K562 (cell line): ENCODE data around the gene HGS. TPM values are rescaled to one million over a fixed set of nuclear protein-coding genes. Genes with fewer than 3 reads are reported as not detected.

Experiments used
- ATAC-seq: fragments of 200-7000 bp; cut with Tn5 transposase; 3 replicates; pipeline ENCODE4 v1.9.1; 2020; ENCODE audit warnings: moderate library complexity
- BruUV-seq: library from RNA; stranded (reverse); fragments of 400-500 nt; replicated peaks from 2 replicates; lab custom pipeline; 2021; lab: Mats Ljungman, UMichigan
- CTCF ChIA-PET: fragments of 300-600 bp; formaldehyde crosslinking; extraction: SDS; loops from one replicate; lab custom pipeline; 2021; ENCODE audit warnings: low intra/inter-chr PET ratio; lab: Yijun Ruan, JAX
- POLR2A ChIA-PET: fragments of 300-600, 350-650 bp; sonication (Branson Sonifier 250); formaldehyde crosslinking; extraction: SDS; loops from one replicate; lab custom pipeline; 2021; ENCODE audit warnings: antibody characterized with exemption, inconsistent platforms; lab: Yijun Ruan, JAX
- DNase-seq, 4 experiments: peaks; one replicate each; pipeline versions ENCODE4 v3.0.0 to v3.0.0-alpha.2; 2011 to 2018; ENCODE audit warnings: low spot score in 3 of 4, mixed read lengths in 3 of 4; ENCODE audit errors: extremely low read depth in 1 of 4
- FAIRE-seq: peaks from 2 replicates; lab custom pipeline; 2011; peaks lifted over from hg19 to GRCh38; lab: Jason Lieb, UNC
- H2AFZ ChIP-seq: 2 replicates; pipeline ENCODE4 v1.6.0; 2011; ENCODE audit warnings: low read depth, low read length, control low read depth, inconsistent platforms
- H3K27ac ChIP-seq: fragments of 200-600 bp; 3 replicates; pipeline ENCODE4 v1.8.0; 2011; ENCODE audit warnings: low read depth, mild to moderate bottlenecking, control low read depth, inconsistent platforms, low read length, moderate library complexity, mixed read lengths; ENCODE audit errors: extremely low read depth
- H3K27me3 ChIP-seq, 2 experiments: fragments of 300-600 bp in 1 of 2; 2 replicates in 1 of 2; 3 replicates in 1 of 2; pipeline versions ENCODE4 v1.6.0 to v1.8.0; 2011; ENCODE audit warnings: inconsistent platforms in 2 of 2, low read length in 2 of 2, mild to moderate bottlenecking in 1 of 2, mixed read lengths in 1 of 2, moderate library complexity in 1 of 2; ENCODE audit not compliant: control insufficient read depth in 2 of 2, insufficient read depth in 2 of 2
- H3K36me3 ChIP-seq: fragments of 300-600 bp; 3 replicates; pipeline ENCODE4 v1.8.0; 2011; ENCODE audit warnings: mild to moderate bottlenecking, low read length, inconsistent platforms; ENCODE audit not compliant: control insufficient read depth, insufficient read depth
- H3K4me1 ChIP-seq, 2 experiments: fragments of 200-600 bp in 1 of 2; replicated peaks in 1 of 2; 2 replicates in 1 of 2; 3 replicates in 1 of 2; pipeline versions ENCODE4 v1.5.1 to v1.8.0; 2011; ENCODE audit warnings: inconsistent platforms in 2 of 2, low read length in 2 of 2, mild to moderate bottlenecking in 1 of 2, mixed read lengths in 1 of 2, moderate library complexity in 1 of 2; ENCODE audit not compliant: control insufficient read depth in 2 of 2, insufficient read depth in 2 of 2
- H3K4me2 ChIP-seq: 2 replicates; pipeline ENCODE4 v1.6.1; 2011; ENCODE audit warnings: low read length, control low read depth, inconsistent platforms, mixed read lengths; ENCODE audit not compliant: insufficient read depth
- H3K4me3 ChIP-seq: fragments of 200-600 bp; sonication (generic), shearing (Covaris generic); 2 replicates; pipeline ENCODE4 v1.5.1; 2016; ENCODE audit warnings: control low read depth, inconsistent platforms
- H3K79me2 ChIP-seq: fragments of 200-600 bp; 3 replicates; pipeline ENCODE4 v1.8.0; 2011; ENCODE audit warnings: low read length, inconsistent platforms; ENCODE audit not compliant: control insufficient read depth, insufficient read depth
- H3K9ac ChIP-seq, 2 experiments: 2 replicates each; pipeline versions ENCODE4 v1.6.0 to v1.6.1; 2011; ENCODE audit warnings: low read depth in 2 of 2, low read length in 2 of 2, control low read depth in 1 of 2, inconsistent platforms in 1 of 2, mild to moderate bottlenecking in 1 of 2, mixed read lengths in 1 of 2; ENCODE audit not compliant: insufficient read depth in 1 of 2
- H3K9me1 ChIP-seq: one replicate; pipeline ENCODE4 v1.6.0; 2011; ENCODE audit warnings: inconsistent platforms, mild to moderate bottlenecking, low read length, moderate library complexity; ENCODE audit not compliant: control insufficient read depth, insufficient read depth
- H3K9me3 ChIP-seq: replicated peaks from 2 replicates; pipeline ENCODE4 v1.5.1; 2011; ENCODE audit warnings: low read depth, low read length, inconsistent platforms; ENCODE audit not compliant: control insufficient read depth, insufficient read depth
- H4K20me1 ChIP-seq: replicated peaks from 2 replicates; pipeline ENCODE4 v1.6.1; 2011; ENCODE audit warnings: low read length, inconsistent platforms, mixed read lengths; ENCODE audit not compliant: control insufficient read depth, insufficient read depth
- GTF2F1 ChIP-seq: IDR thresholded peaks from 2 replicates; pipeline ENCODE4 v1.6.1; 2011; ENCODE audit warnings: low read depth, low read length, improper control_type of control experiment
- MAFK ChIP-seq: IDR thresholded peaks from 2 replicates; pipeline ENCODE4 v1.6.1; 2011; ENCODE audit warnings: low read length, improper control_type of control experiment
- MTA3 ChIP-seq: fragments of 450-650 bp; formaldehyde crosslinking; IDR thresholded peaks from 2 replicates; pipeline ENCODE4 v1.6.1; 2017; ENCODE audit warnings: mild to moderate bottlenecking, borderline replicate concordance
- NR2C2 ChIP-seq, 2 experiments: fragments of 200-800 bp in 1 of 2; sonication (Bioruptor generic) in 1 of 2; sonication (generic) in 1 of 2; formaldehyde crosslinking in 1 of 2; IDR thresholded peaks; 2 replicates each; pipeline versions ENCODE4 v1.6.1 to v1.8.0; 2016 to 2022; ENCODE audit warnings: mild to moderate bottlenecking in 1 of 2, missing compliant biosample characterization in 1 of 2, missing genetic modification characterization in 1 of 2, missing genetic modification reagents in 1 of 2
- RCOR1 ChIP-seq, 2 experiments: IDR thresholded peaks; 2 replicates each; pipeline ENCODE4 v1.6.1; 2012; ENCODE audit warnings: low read depth in 2 of 2, low read length in 2 of 2, borderline replicate concordance in 1 of 2, improper control_type of control experiment in 1 of 2
- SMC3 ChIP-seq: conservative IDR thresholded peaks from 2 replicates; pipeline ENCODE4 v1.6.1; 2011; ENCODE audit warnings: low read depth, low read length, improper control_type of control experiment; ENCODE audit not compliant: insufficient read depth
- SREBF2 ChIP-seq: sonication (generic); formaldehyde crosslinking; IDR thresholded peaks from 2 replicates; pipeline ENCODE4 v1.4.0; 2020; ENCODE audit warnings: mild to moderate bottlenecking, missing genetic modification reagents
- ZBTB49 ChIP-seq: sonication (generic); formaldehyde crosslinking; IDR thresholded peaks from 2 replicates; pipeline ENCODE4 v1.8.0; 2022; ENCODE audit warnings: missing genetic modification reagents, mild to moderate bottlenecking, borderline replicate concordance
- ZNF184 ChIP-seq: sonication (generic); formaldehyde crosslinking; IDR thresholded peaks from 2 replicates; pipeline ENCODE4 v1.5.0; 2020; ENCODE audit warnings: missing genetic modification reagents
- ZNF311 ChIP-seq: fragments of 250-450 bp; sonication (Bioruptor Pico); IDR thresholded peaks from 2 replicates; pipeline ENCODE4 v1.4.0; 2020; ENCODE audit warnings: mild to moderate bottlenecking, moderate library complexity
- ZNF76 ChIP-seq: fragments of 250-450 bp; sonication (Bioruptor Pico); IDR thresholded peaks from 2 replicates; pipeline ENCODE4 v1.4.0; 2020; ENCODE audit warnings: mild to moderate bottlenecking, moderate library complexity, borderline replicate concordance
- WGBS: fragments of 100-300 bp; shearing (Covaris generic); methylation state at CpG from one replicate; pipeline ENCODE4 v1.1.6; 2016; ENCODE audit warnings: low coverage, mixed read lengths; ENCODE audit not compliant: insufficient coverage; ENCODE audit errors: missing lambda C conversion rate; 5-methylcytosine and 5-hydroxymethylcytosine counted together
- in situ Hi-C: fragments of 300-500 bp; cut with MboI; formaldehyde crosslinking; loops from 4 replicates; pipeline ENCODE4 v1.15.0; 2018; ENCODE audit warnings: inconsistent platforms, mixed read lengths
- intact Hi-C: fragments of 100-400 bp; cut with micrococcal nuclease; formaldehyde crosslinking; loops from 2 replicates; pipeline ENCODE4 v1.14.2; 2022
- polyA plus RNA-seq, 8 experiments: library from polyadenylated mRNA; depleted of rRNA in 4 of 8; stranded (reverse) in 5 of 8; unstranded in 3 of 8; fragments of >200 nt; fragmentation: Nextera tagmentation in 2 of 8; fragmentation: Illumina TruSeq in 1 of 8; extraction: Ambion mirVana in 2 of 8; extraction: Trizol in 1 of 8; gene quantifications; 2 replicates each; pipeline versions ENCODE4 v1.2.1 to v1.2.3, GENCODE V29; 2011 to 2014; ENCODE audit warnings: inconsistent platforms in 1 of 8, missing spikeins in 1 of 8
- total RNA-seq, 7 experiments: library from RNA; depleted of rRNA in 6 of 7; stranded (reverse); fragments of >200 nt in 6 of 7; fragmentation: Illumina TruSeq in 2 of 7; extraction: Trizol in 2 of 7; gene quantifications; 2 replicates each; pipeline versions ENCODE4 v1.2.1 to v1.2.3, GENCODE V29; 2011 to 2021; ENCODE audit warnings: low replicate concordance in 1 of 7
- TF ChIP-seq, protein P1 (sequence below): fragments of 250-450 bp; sonication (Bioruptor Pico); IDR thresholded peaks from 2 replicates; pipeline ENCODE4 v1.5.0; 2022; ENCODE audit warnings: mild to moderate bottlenecking

HGS gene
- total and polyA plus RNA-seq, 9 of the 15 experiments (the other 6 are each of a cell fraction or from before 2014, with no cell fraction given), result 3.9 to 176 (median 77.1) TPM

GRCh38 chr17:81733507-81734404, 49.9 kb downstream of the HGS start (continued):
- TF ChIP-seq ZNF184 (CRISPR knock-in tag) (no peak), RCOR1 (IDR thresholded peaks at IDR 0.05; ENCODE audit: borderline replicate concordance in 1 of 2, low read depth in 2 of 2, low read length in 2 of 2) (0 out of 4 replicates have a peak, but pooled peaks of 1 of the 2 experiments have one; percentile 10), MTA3 (peak; percentile 47; the same call in 1 of the 2 replicates), MAFK (0 out of 2 replicates have a peak, but pooled peaks have one; percentile 9), NR2C2 (CRISPR knock-in tag; IDR thresholded peaks at IDR 0.05) (0 out of 2 replicates have a peak, but pooled peaks have one; percentile 30), NR2C2 (tag; IDR thresholded peaks at IDR 0.05) (no peak), ZNF311 (no peak)

- WGBS, result 42% methylated on average over 29 of the region's 35 CpGs
- H3K79me2 ChIP-seq, result no peaks in the 10 kb centered on the region
- ChIA-PET CTCF (interaction anchor here (0.6 to 1.1 kb wide), 4 partner anchors 87 to 286 kb away, joined by 3 to 4 read pairs (median 4); no protein-coding TSS in a partner anchor), POLR2A (interaction anchor here (0.6 to 1.6 kb wide), 6 partner anchors 99 to 449 kb away, joined by 3 to 12 read pairs (median 3); no protein-coding TSS in a partner anchor)
- no peak overlapping the region for H3K4me2 ChIP-seq
- H3K9me3 ChIP-seq, result no peaks in the 10 kb centered on the region
- peaks cover 10 to 60% of the 10 kb centered on the region in 2 experiments; a peak in 4 of 5 replicates for H3K4me1 ChIP-seq
- intact Hi-C loops (no loop called here), in situ Hi-C loops (loop anchor here (5.0 kb wide), 2 partner anchors 73 to 128 kb away; partner anchors contain the start of gene P4HB)
- no peaks in the 10 kb centered on the region for H4K20me1 ChIP-seq
- H3K4me3 ChIP-seq, result no peak overlapping the region
- no TSS peak for BruUV-seq
- no peak for DNase-seq
- ATAC-seq, result no peak
- no peak overlapping the region for H3K27ac ChIP-seq
- peak overlapping the region in 1 of 2 experiments; percentile 89; a peak in 1 of 4 replicates for H3K9ac ChIP-seq
- H2AFZ ChIP-seq, result no peak overlapping the region
- H3K27me3 ChIP-seq, result no peaks in the 10 kb centered on the region
- FAIRE-seq, result no peak
- H3K36me3 ChIP-seq, result no peaks in the 10 kb centered on the region
- no peaks in the 10 kb centered on the region for H3K9me1 ChIP-seq
- TF ChIP-seq ZBTB49 (CRISPR knock-in tag), result no peak
- TF ChIP-seq ZNF76 (CRISPR knock-in tag), result no peak
- TF ChIP-seq SMC3, result no peak
- no peak for TF ChIP-seq GTF2F1
- no peak for TF ChIP-seq SREBF2
- TF ChIP-seq, protein P1, sequence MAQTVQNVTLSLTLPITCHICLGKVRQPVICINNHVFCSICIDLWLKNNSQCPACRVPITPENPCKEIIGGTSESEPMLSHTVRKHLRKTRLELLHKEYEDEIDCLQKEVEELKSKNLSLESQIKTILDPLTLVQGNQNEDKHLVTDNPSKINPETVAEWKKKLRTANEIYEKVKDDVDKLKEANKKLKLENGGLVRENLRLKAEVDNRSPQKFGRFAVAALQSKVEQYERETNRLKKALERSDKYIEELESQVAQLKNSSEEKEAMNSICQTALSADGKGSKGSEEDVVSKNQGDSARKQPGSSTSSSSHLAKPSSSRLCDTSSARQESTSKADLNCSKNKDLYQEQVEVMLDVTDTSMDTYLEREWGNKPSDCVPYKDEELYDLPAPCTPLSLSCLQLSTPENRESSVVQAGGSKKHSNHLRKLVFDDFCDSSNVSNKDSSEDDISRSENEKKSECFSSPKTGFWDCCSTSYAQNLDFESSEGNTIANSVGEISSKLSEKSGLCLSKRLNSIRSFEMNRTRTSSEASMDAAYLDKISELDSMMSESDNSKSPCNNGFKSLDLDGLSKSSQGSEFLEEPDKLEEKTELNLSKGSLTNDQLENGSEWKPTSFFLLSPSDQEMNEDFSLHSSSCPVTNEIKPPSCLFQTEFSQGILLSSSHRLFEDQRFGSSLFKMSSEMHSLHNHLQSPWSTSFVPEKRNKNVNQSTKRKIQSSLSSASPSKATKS (CRISPR knock-in tag), result no peak
These were observed 50.8 kb downstream of the HGS start for GRCh38 chr17:81734405-81735263.
